RWPE2 (cell line): ENCODE results near the gene ISM2.

Experiments used
- ATAC-seq: fragments of 200-7000 bp; cut with Tn5 transposase; 3 replicates; pipeline ENCODE4 v1.9.1; 2021; ENCODE audit warnings: low read depth
- DNase-seq: peaks from one replicate; pipeline ENCODE4 v3.0.0-alpha.2; 2020; ENCODE audit warnings: low spot score
- H3K27ac ChIP-seq: fragments of 450-650 bp; 2 replicates; pipeline ENCODE4 v1.5.1; 2017; ENCODE audit warnings: mild to moderate bottlenecking; ENCODE audit not compliant: poor library complexity, severe bottlenecking
- H3K27me3 ChIP-seq: fragments of 250-450 bp; sonication (Bioruptor Pico); 2 replicates; pipeline ENCODE4 v1.5.1; 2021; ENCODE audit warnings: mild to moderate bottlenecking, moderate library complexity; ENCODE audit not compliant: insufficient read depth, poor library complexity, severe bottlenecking
- H3K36me3 ChIP-seq: fragments of 250-450 bp; sonication (Bioruptor Pico); 2 replicates; pipeline ENCODE4 v1.5.1; 2020; ENCODE audit warnings: low read depth, mild to moderate bottlenecking, moderate library complexity
- H3K4me1 ChIP-seq: fragments of 250-450 bp; sonication (Bioruptor Pico); 2 replicates; pipeline ENCODE4 v1.5.1; 2021; ENCODE audit warnings: mild to moderate bottlenecking, moderate library complexity; ENCODE audit not compliant: insufficient read depth, poor library complexity, severe bottlenecking
- H3K4me3 ChIP-seq: fragments of 250-450 bp; sonication (Bioruptor Pico); 2 replicates; pipeline ENCODE4 v1.5.1; 2021; ENCODE audit warnings: mild to moderate bottlenecking, moderate library complexity; ENCODE audit not compliant: severe bottlenecking
- H3K9me3 ChIP-seq: fragments of 250-450 bp; sonication (Bioruptor Pico); 2 replicates; pipeline ENCODE4 v1.5.1; 2021; ENCODE audit warnings: mild to moderate bottlenecking, moderate library complexity; ENCODE audit not compliant: severe bottlenecking
- CTCF ChIP-seq: fragments of 450-650 bp; IDR thresholded peaks from one replicate; pipeline ENCODE4 v1.5.1; 2017; ENCODE audit warnings: mild to moderate bottlenecking, moderate library complexity; ENCODE audit not compliant: poor library complexity, severe bottlenecking

ISM2 gene

GRCh38 chr14:77467801-77468200 lies 30.8 kb downstream of the ISM2 start:
- no peak for TF ChIP-seq CTCF
- H3K9me3 ChIP-seq, result no peaks in the 10 kb centered on the region
- no peaks in the 10 kb centered on the region for H3K4me1 ChIP-seq
- no peaks in the 10 kb centered on the region for H3K27me3 ChIP-seq
- peaks cover 61% of the 10 kb centered on the region for H3K36me3 ChIP-seq
- no peak for ATAC-seq
- H3K4me3 ChIP-seq, result no peak overlapping the region
- no peak for DNase-seq
- no peak overlapping the region for H3K27ac ChIP-seq

GRCh38 chr14:77459072-77459723 lies 39.4 kb downstream of the ISM2 start:
- ATAC-seq, result no peak
- Histone ChIP-seq H3K9me3 (no peaks in the 10 kb centered on the region), H3K36me3 (peaks cover 51% of the 10 kb centered on the region), H3K4me1 (peaks cover 10% of the 10 kb centered on the region), H3K4me3 (peak overlapping the region; percentile 77), H3K27me3 (no peaks in the 10 kb centered on the region), H3K27ac (peak overlapping the region; percentile 65)
- TF ChIP-seq CTCF, result peak; percentile 84
- no peak for DNase-seq

DNA sequence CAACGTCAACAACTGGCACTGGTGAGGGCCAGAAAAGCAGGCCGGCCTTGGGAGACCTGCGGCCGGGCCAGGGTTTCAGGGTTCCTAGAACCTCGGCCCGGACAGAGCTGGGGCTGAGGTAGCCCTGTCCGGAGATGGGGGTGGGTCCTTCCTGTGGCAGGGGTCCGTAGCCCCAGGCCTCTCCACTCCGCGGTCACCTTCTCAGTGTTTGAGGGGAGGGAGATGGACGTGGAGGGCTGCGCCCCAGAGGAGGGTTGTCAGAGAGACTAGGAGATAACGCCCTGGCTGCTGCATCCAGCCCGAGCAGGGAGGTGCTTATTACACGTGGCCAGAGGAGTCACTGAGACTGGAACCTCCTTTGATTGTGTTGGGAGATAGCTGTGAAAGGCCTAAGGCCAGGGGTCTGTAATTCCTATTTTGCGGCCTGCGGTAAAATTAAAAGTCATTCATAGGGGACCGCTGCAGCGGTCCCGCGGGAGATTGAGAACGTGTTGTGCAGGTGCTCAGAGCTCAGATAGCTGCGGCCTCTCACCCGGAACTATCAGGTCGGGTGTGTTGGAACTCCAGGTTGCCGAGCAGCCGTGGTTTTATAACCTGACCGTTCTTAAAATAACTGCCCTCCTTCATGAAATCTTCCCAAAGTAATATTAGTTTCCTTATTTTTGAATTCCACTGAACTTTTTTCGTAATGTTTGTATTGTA lies 40.2 kb downstream of the ISM2 start:
- H3K27ac ChIP-seq, result peak overlapping the region; percentile 65
- H3K4me3 ChIP-seq, result peak overlapping the region; percentile 77

DNA sequence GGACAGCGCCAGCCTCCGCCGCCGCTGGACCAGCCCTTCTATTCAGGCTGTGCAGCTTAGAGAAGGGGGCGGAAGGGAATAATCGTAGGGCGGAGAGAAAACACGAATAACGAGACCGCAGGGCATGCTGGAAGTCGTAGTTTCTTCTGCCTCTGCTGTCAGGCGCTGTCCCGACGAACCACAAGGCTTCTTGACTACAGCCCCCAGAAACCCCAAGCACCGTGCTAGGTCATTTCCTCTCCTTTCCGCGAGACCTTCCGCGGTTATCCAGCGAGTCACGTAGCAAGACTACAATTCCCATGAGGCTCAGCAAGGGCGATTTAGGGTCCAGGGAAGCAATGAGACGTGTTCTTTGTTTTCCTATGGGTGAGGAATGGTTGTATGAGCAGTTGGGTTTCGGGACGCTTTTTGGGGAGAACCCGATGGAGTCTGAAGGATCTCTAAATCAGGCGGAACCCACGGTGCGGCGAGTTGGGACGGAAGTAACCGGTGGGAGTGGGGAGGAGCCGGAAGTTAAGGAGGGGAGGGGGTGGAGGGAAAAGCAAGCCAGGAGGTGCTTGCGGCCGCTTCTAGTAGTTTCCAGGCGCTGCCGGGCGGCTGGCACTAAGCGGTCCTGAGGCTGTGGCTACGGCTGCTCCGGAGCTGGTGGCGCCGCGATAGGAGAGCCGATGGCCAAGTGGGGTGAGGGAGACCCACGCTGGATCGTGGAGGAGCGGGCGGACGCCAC lies 40.9 kb downstream of the ISM2 start, which contains the start of the genes AHSA1 and VIPAS39:
Gene AHSA1 (plus strand): TSS at position 572 of the 727 bp plus-strand sequence. CDS start 97 bp downstream, at position 669.
Gene VIPAS39 (minus strand): TSS at position 80 of the 727 bp plus-strand sequence. CDS start 3,499 bp downstream, outside the sequence.
- Histone ChIP-seq H3K4me1 (peaks cover 10% of the 10 kb centered on the region), H3K27ac (peak within 1 kb of the TSS; percentile 65), H3K9me3 (no peaks in the 10 kb centered on the region), H3K4me3 (peak within 1 kb of the TSS; percentile 77), H3K36me3 (peaks cover 45% of the 10 kb centered on the region), H3K27me3 (no peaks in the 10 kb centered on the region)
- TF ChIP-seq CTCF, result no peak
- DNase-seq, result peak; percentile 100
- peak; percentile 96 for ATAC-seq

More for the DNA sequence above, 40.2 kb downstream of the ISM2 start:
- Histone ChIP-seq H3K36me3 (peaks cover 45% of the 10 kb centered on the region), H3K9me3 (no peaks in the 10 kb centered on the region), H3K27me3 (no peaks in the 10 kb centered on the region), H3K4me1 (peaks cover 10% of the 10 kb centered on the region)
- ATAC-seq (peak; percentile 5; the same call in 1 of the 3 replicates), DNase-seq (no peak)
- TF ChIP-seq CTCF, result no peak
